Measurements from ENCODE around the gene PCMT1.
A peak's percentile ranks its signal among the peaks of the same experiment; 100 is the strongest.

- TF ChIP-seq CTCF (IDR thresholded peaks at IDR 0.05; ENCODE audit: insufficient read depth, low read length) (no peak), POLR2AphosphoS5 (IDR thresholded peaks at IDR 0.05; ENCODE audit: low read depth) (peak; percentile 94), REST (IDR thresholded peaks at IDR 0.05; ENCODE audit: insufficient replicate concordance, low read depth) (peak; percentile 79)
Measured at GRCh38 chr6:149717588-149718458, 31.7 kb upstream of the PCMT1 start, which contains the start of gene LATS1.
